HG03039 (cell line): ENCODE measurements around the gene PLA2G4A.

ENCODE experiments used
- ATAC-seq: cut with Tn5 transposase; IDR thresholded peaks from one replicate; pipeline ENCODE4 v1.9.1; 2021; ENCODE audit warnings: mild to moderate bottlenecking, moderate library complexity; ENCODE audit not compliant: unreplicated experiment

The PLA2G4A gene

GRCh38 chr1:186966456-186966855, 137.7 kb downstream of the PLA2G4A start:
- no peak for ATAC-seq

- ATAC-seq, result no peak
Observed at GRCh38 chr1:186967656-186968394, 139.1 kb downstream of the PLA2G4A start.

GRCh38 chr1:186974774-186975181, 146.0 kb downstream of the PLA2G4A start:
- no peak for ATAC-seq

- ATAC-seq, result no peak
Observed at GRCh38 chr1:186975220-186975619, 146.5 kb downstream of the PLA2G4A start.

GRCh38 chr1:186976700-186977099, 148.0 kb downstream of the PLA2G4A start:
- no peak for ATAC-seq

GRCh38 chr1:186977266-186977957, 148.7 kb downstream of the PLA2G4A start:
- no peak for ATAC-seq

- ATAC-seq, result no peak
Observed at GRCh38 chr1:186978596-186979556, 150.1 kb downstream of the PLA2G4A start.

- no peak for ATAC-seq
Observed at GRCh38 chr1:186980400-186980799, 151.7 kb downstream of the PLA2G4A start.

- ATAC-seq, result no peak
Observed at GRCh38 chr1:186982116-186982515, 153.4 kb downstream of the PLA2G4A start.

GRCh38 chr1:186983327-186983726, 154.6 kb downstream of the PLA2G4A start:
- ATAC-seq, result no peak

GRCh38 chr1:186984959-186985358, 156.2 kb downstream of the PLA2G4A start:
- no peak for ATAC-seq

GRCh38 chr1:186985889-186986491, 157.2 kb downstream of the PLA2G4A start:
- ATAC-seq, result no peak

GRCh38 chr1:186987065-186987464, 158.3 kb downstream of the PLA2G4A start:
- no peak for ATAC-seq

- ATAC-seq, result no peak
Observed at GRCh38 chr1:186987769-186988168, 159.0 kb downstream of the PLA2G4A start.

GRCh38 chr1:186993996-186994395, 165.2 kb downstream of the PLA2G4A start:
- ATAC-seq, result no peak

- ATAC-seq, result no peak
Observed at GRCh38 chr1:186994897-186995296, 166.1 kb downstream of the PLA2G4A start.

GRCh38 chr1:186996816-186997215, 168.1 kb downstream of the PLA2G4A start:
- ATAC-seq, result no peak

GRCh38 chr1:186997877-186998276, 169.1 kb downstream of the PLA2G4A start:
- ATAC-seq, result no peak

- ATAC-seq, result no peak
Observed at GRCh38 chr1:186999506-186999905, 170.8 kb downstream of the PLA2G4A start.

GRCh38 chr1:187001198-187001889, 172.6 kb downstream of the PLA2G4A start:
- ATAC-seq, result no peak
